Measurements from ENCODE around the gene OGT. TPM values are rescaled to one million over a fixed set of nuclear protein-coding genes. Genes with fewer than 3 reads are reported as not detected.
"Not testable (repeated sequence)": the region's sequence is repeated elsewhere in the genome, so short reads cannot be mapped to it uniquely, and the experiment has no call there.

The OGT gene
- total RNA-seq = 100 to 1,000 TPM; 345 to 362 TPM

DNA sequence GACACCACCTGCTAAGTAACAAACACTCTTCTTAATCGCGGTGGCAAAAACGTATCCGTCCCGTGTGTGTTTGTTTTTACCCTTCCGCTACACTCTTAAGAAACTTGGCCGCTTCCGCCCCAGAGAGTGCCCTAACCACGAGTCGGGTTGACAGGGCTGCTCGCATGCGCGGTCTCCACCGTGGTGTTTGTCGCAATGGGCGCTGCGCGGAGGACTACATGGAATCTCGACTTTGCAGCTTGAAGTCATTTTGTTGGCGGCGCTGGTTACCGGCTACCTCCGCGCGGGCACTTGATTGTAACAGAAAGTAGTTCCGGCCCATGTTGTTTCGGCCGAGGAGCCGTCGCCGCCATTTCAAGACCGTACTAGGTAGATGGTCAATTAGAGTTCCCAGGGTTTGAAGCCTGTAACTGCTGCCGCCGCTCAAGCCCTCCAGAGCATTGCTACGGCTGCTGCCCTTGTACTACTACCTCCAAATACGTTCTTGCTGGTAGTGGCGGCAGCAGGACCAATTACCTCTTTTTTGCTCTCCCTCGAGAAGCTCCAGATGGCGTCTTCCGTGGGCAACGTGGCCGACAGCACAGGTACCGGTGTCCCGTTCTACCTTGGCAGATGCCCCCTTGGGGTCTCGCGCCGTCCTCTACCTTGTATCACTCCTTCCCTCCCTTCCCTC, at the start of gene OGT:
OGT (plus strand) TSS at position 352 of the 673 bp plus-strand sequence; CDS start at position 548, 196 bp downstream.
- ChIA-PET POLR2A (interaction anchor here (0.6 kb wide), 2 partner anchors 56 to 85 kb away, joined by 6 to 8 read pairs; partner anchors contain the start of gene CXCR3), CTCF (interaction anchor here (0.6 to 1.7 kb wide), 4 partner anchors 19 to 66 kb away, joined by 3 to 4 read pairs (median 3); no protein-coding TSS in a partner anchor)
- H3K4me3 Mint-ChIP-seq = peak within 1 kb of the TSS; percentile 85
- H3K36me3 Mint-ChIP-seq (ENCODE audit: low read depth) = peaks cover 31% of the 10 kb centered on the region
- H3K27ac Mint-ChIP-seq = peak within 1 kb of the TSS; percentile 100
- no peaks in the 10 kb centered on the region for H3K9me3 Mint-ChIP-seq
- DNase-seq = peak; percentile 95
- H3K4me1 Mint-ChIP-seq = peaks cover 23% of the 10 kb centered on the region
- no peaks in the 10 kb centered on the region for H3K27me3 Mint-ChIP-seq

- ChIA-PET CTCF (interaction anchor here (0.6 to 0.7 kb wide), 3 partner anchors 12 to 111 kb away, joined by 3 to 4 read pairs (median 3); no protein-coding TSS in a partner anchor), POLR2A (no interaction called here)
- DNase-seq = no peak
- Mint-ChIP-seq H3K27ac (no peak overlapping the region), H3K36me3 (ENCODE audit: low read depth) (peaks cover 1% of the 10 kb centered on the region), H3K4me1 (peaks cover 11% of the 10 kb centered on the region), H3K27me3 (no peaks in the 10 kb centered on the region), H3K4me3 (no peak overlapping the region), H3K9me3 (no peaks in the 10 kb centered on the region)
These were observed 45.1 kb upstream of the OGT start for GRCh38 chrX:71487814-71488213.

DNA sequence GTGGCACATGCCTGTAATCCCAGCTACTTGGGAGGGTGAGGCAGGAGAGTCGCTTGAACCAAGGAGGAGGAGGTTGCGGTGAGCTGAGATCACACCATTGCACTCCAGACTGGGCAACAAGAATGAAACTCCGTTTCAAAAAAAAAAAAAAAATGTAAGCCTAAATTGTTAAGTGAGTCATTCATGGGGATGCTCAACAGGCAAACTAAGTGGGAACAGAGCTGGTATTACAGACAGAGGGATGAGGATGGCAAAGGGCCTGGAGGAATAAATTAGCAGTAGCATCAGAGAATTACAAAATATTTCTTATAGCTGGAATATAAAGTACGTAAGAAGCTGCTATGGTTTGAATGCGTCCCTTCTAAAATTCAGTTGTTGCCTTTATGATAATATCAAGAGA, 43.4 kb upstream of the OGT start:
- Mint-ChIP-seq H3K36me3 (ENCODE audit: low read depth) (peaks cover 1% of the 10 kb centered on the region), H3K4me3 (no peak overlapping the region), H3K27me3 (no peaks in the 10 kb centered on the region), H3K9me3 (no peaks in the 10 kb centered on the region), H3K27ac (no peak overlapping the region), H3K4me1 (peaks cover 15% of the 10 kb centered on the region)
- no peak for DNase-seq
- CTCF ChIA-PET = interaction anchor here (0.6 kb wide), 1 partner anchor 41 kb away, joined by 3 read pairs; no protein-coding TSS in a partner anchor
- POLR2A ChIA-PET = no interaction called here

- ChIA-PET POLR2A (no interaction called here), CTCF (interaction anchor here (1.4 kb wide), 1 partner anchor 39 kb away, joined by 3 read pairs; no protein-coding TSS in a partner anchor)
- H3K27me3 Mint-ChIP-seq = no peaks in the 10 kb centered on the region
- H3K4me1 Mint-ChIP-seq = peaks cover 22% of the 10 kb centered on the region
- H3K9me3 Mint-ChIP-seq = no peaks in the 10 kb centered on the region
- DNase-seq = peak; percentile 41
- H3K4me3 Mint-ChIP-seq = peak overlapping the region; percentile 74
- peaks cover 1% of the 10 kb centered on the region for H3K36me3 Mint-ChIP-seq (ENCODE audit: low read depth)
- H3K27ac Mint-ChIP-seq = peak overlapping the region; percentile 84
These were observed 40.5 kb upstream of the OGT start for GRCh38 chrX:71492231-71493065.

- CTCF ChIA-PET = interaction anchor here (1.4 to 1.5 kb wide), 2 partner anchors 38 to 51 kb away, joined by 3 to 7 read pairs; no protein-coding TSS in a partner anchor
These were observed 39.7 kb upstream of the OGT start for GRCh38 chrX:71493111-71493613.

GRCh38 chrX:71495979-71496378, 36.9 kb upstream of the OGT start:
- H3K9me3 Mint-ChIP-seq; H3K4me3 Mint-ChIP-seq; H3K36me3 Mint-ChIP-seq (ENCODE audit: low read depth); H3K27me3 Mint-ChIP-seq; POLR2A ChIA-PET; DNase-seq; H3K27ac Mint-ChIP-seq: not testable (repeated sequence)
- CTCF ChIA-PET = interaction anchor here (0.7 kb wide), 1 partner anchor 9 kb away, joined by 3 read pairs; no protein-coding TSS in a partner anchor
- peaks cover 20% of the 10 kb centered on the region for H3K4me1 Mint-ChIP-seq

More at GRCh38 chrX:71493111-71493613, 39.7 kb upstream of the OGT start:
- POLR2A ChIA-PET = no interaction called here
- H3K9me3 Mint-ChIP-seq = no peaks in the 10 kb centered on the region
- H3K27ac Mint-ChIP-seq = peak overlapping the region; percentile 84
- H3K36me3 Mint-ChIP-seq (ENCODE audit: low read depth) = peaks cover 1% of the 10 kb centered on the region
- H3K4me1 Mint-ChIP-seq = peaks cover 22% of the 10 kb centered on the region
- no peak for DNase-seq
- H3K27me3 Mint-ChIP-seq = no peaks in the 10 kb centered on the region
- peak overlapping the region; percentile 74 for H3K4me3 Mint-ChIP-seq

- no peak overlapping the region for H3K4me3 Mint-ChIP-seq
- POLR2A ChIA-PET = interaction anchor here (0.6 kb wide), 1 partner anchor 21 kb away, joined by 3 read pairs; no protein-coding TSS in a partner anchor
These were observed 36.4 kb upstream of the OGT start for GRCh38 chrX:71496476-71496875.

GRCh38 chrX:71502080-71502479, 30.8 kb upstream of the OGT start:
- H3K9me3 Mint-ChIP-seq; H3K27me3 Mint-ChIP-seq; POLR2A ChIA-PET; H3K27ac Mint-ChIP-seq; H3K36me3 Mint-ChIP-seq (ENCODE audit: low read depth); DNase-seq; H3K4me3 Mint-ChIP-seq; H3K4me1 Mint-ChIP-seq: not testable (repeated sequence)
- CTCF ChIA-PET = interaction anchor here (1.0 kb wide), 1 partner anchor 12 kb away, joined by 3 read pairs; no protein-coding TSS in a partner anchor

More at GRCh38 chrX:71496476-71496875, 36.4 kb upstream of the OGT start:
- Mint-ChIP-seq H3K27me3 (no peaks in the 10 kb centered on the region), H3K36me3 (ENCODE audit: low read depth) (no peaks in the 10 kb centered on the region), H3K9me3 (no peaks in the 10 kb centered on the region), H3K4me1 (peaks cover 18% of the 10 kb centered on the region), H3K27ac (no peak overlapping the region)
- DNase-seq = no peak
- CTCF ChIA-PET = no interaction called here

DNA sequence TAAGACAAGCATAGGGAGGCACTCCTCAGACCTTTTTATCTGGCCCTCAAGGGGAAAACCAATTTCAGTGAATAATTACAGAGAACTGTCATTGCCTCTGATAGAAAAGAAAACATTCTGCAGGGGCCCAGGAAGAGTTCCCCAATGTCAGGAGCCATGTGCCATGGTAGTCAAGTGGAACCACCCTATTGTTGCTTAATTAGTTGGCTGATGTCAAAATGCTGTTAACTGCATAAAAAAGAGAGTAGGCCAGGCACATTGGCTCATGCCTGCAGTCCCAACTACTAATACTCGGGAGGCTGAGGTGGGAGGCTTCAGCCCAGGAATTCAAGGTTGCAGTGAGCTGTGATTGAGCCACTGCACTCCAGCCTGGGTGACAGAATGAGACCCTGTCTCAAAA, 28.6 kb upstream of the OGT start:
- DNase-seq = no peak
- ChIA-PET CTCF (interaction anchor here (0.6 kb wide), 2 partner anchors 146 to 223 kb away, joined by 3 to 4 read pairs; no protein-coding TSS in a partner anchor), POLR2A (no interaction called here)
- Mint-ChIP-seq H3K9me3 (no peaks in the 10 kb centered on the region), H3K4me3 (no peak overlapping the region), H3K27me3 (no peaks in the 10 kb centered on the region), H3K27ac (no peak overlapping the region), H3K4me1 (no peaks in the 10 kb centered on the region), H3K36me3 (ENCODE audit: low read depth) (no peaks in the 10 kb centered on the region)

DNA sequence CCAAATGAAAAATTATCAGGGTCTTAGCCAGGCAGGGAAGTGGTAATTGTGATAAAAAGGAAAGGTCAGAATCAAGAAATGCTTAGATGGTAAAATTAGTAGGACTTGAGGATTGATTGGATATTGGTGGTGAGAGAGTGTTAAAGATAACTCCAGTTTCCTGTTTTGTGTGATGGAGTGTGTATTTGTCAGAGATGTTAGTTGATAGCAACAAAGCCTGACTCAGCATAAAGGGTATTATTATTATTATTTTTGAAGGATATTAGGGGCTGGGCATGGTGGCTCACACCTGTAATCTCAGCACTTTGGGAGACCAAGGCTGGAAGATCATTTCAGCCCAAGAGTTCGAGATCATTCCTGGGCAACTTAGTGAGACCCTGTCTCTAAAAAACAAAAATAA, 23.6 kb upstream of the OGT start:
- CTCF ChIA-PET = no interaction called here
- no peak overlapping the region for H3K4me3 Mint-ChIP-seq
- POLR2A ChIA-PET = no interaction called here
- H3K27ac Mint-ChIP-seq = no peak overlapping the region
- peaks cover 5% of the 10 kb centered on the region for H3K4me1 Mint-ChIP-seq
- H3K27me3 Mint-ChIP-seq = no peaks in the 10 kb centered on the region
- no peaks in the 10 kb centered on the region for H3K36me3 Mint-ChIP-seq (ENCODE audit: low read depth)
- no peaks in the 10 kb centered on the region for H3K9me3 Mint-ChIP-seq
- no peak for DNase-seq

GRCh38 chrX:71510161-71510560, 22.7 kb upstream of the OGT start:
- Mint-ChIP-seq H3K27ac (no peak overlapping the region), H3K36me3 (ENCODE audit: low read depth) (no peaks in the 10 kb centered on the region), H3K27me3 (no peaks in the 10 kb centered on the region), H3K4me3 (no peak overlapping the region), H3K9me3 (no peaks in the 10 kb centered on the region), H3K4me1 (peaks cover 13% of the 10 kb centered on the region)
- CTCF ChIA-PET = interaction anchor here (1.0 to 1.4 kb wide), 2 partner anchors 10 to 22 kb away, joined by 3 to 4 read pairs; partner anchors contain the start of gene OGT
- DNase-seq = no peak
- POLR2A ChIA-PET = no interaction called here

DNA sequence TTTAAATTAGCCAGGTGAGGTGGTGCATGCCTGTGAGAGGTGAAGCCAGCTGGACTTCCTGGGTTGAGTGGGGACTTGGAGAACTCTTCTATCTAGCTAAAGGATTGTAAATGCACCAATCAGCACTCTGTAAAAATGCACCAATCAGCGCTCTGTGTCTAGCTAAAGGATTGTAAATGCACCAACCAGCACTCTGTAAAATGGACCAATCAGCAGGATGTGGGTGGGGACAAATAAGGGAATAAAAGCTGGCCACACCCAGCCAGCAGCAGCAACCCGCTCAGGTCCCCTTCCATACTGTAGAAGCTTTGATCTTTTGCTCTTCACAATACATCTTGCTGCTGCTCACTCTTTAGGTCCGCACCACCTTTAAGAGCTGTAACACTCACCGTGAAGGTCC, 19.2 kb upstream of the OGT start:
- DNase-seq; H3K4me3 Mint-ChIP-seq; H3K27ac Mint-ChIP-seq; H3K36me3 Mint-ChIP-seq (ENCODE audit: low read depth); H3K27me3 Mint-ChIP-seq; POLR2A ChIA-PET; H3K9me3 Mint-ChIP-seq: not testable (repeated sequence)
- peaks cover 13% of the 10 kb centered on the region for H3K4me1 Mint-ChIP-seq
- CTCF ChIA-PET = interaction anchor here (0.9 kb wide), 1 partner anchor 12 kb away, joined by 3 read pairs; no protein-coding TSS in a partner anchor
